Peyer's patch (tissue), 4 donors: ENCODE measurements around the gene MAPK1. TPM values are rescaled to one million over a fixed set of nuclear protein-coding genes. Genes with fewer than 3 reads are reported as not detected.

ENCODE experiments used
- DNase-seq, 3 donors: peaks; one replicate each; pipeline ENCODE4 v3.0.0-alpha.2; 2017 to 2019
- H3K27ac ChIP-seq, 4 donors: fragments of 200-600 bp; sonication (generic); one replicate each; pipeline ENCODE4 v1.5.1; 2016 to 2019
- H3K27me3 ChIP-seq, 2 donors: fragments of 200-600 bp; sonication (generic); one replicate each; pipeline ENCODE4 v1.5.1; 2019
- H3K36me3 ChIP-seq, 3 donors: fragments of 200-600 bp; sonication (generic); one replicate each; pipeline ENCODE4 v1.5.1; 2016 to 2019
- H3K4me1 ChIP-seq, 4 donors: fragments of 200-600 bp; sonication (generic); one replicate each; pipeline ENCODE4 v1.5.1; 2016 to 2019
- H3K4me3 ChIP-seq, 4 donors: fragments of 200-600 bp; sonication (generic); 1 replicate in 3 of 4; 2 replicates in 1 of 4; pipeline ENCODE4 v1.5.1; 2016 to 2019; ENCODE audit warnings: mild to moderate bottlenecking in 1 of 4
- H3K9me3 ChIP-seq, 4 donors: fragments of 200-600 bp; sonication (generic); one replicate each; pipeline ENCODE4 v1.5.1; 2016 to 2019; ENCODE audit warnings: mild to moderate bottlenecking in 1 of 4
- CTCF ChIP-seq, 6 experiments: fragments of 450-650 bp in 4 of 6; fragments of 200-600 bp in 2 of 6; sonication (generic) in 1 of 6; IDR thresholded peaks; one replicate each; pipeline ENCODE4 v1.5.1; 2017 to 2019; ENCODE audit warnings: antibody characterized with exemption in 6 of 6, mild to moderate bottlenecking in 3 of 6, moderate library complexity in 1 of 6
- POLR2A ChIP-seq, 2 donors: fragments of 450-650 bp; IDR thresholded peaks; one replicate each; pipeline ENCODE4 v1.5.1; 2017; ENCODE audit warnings: antibody characterized with exemption in 2 of 2, mild to moderate bottlenecking in 2 of 2, moderate library complexity in 2 of 2
- small RNA-seq, 2 donors: library from RNA; depleted of rRNA; stranded (forward); fragments of <200 nt; gene quantifications; one replicate each; pipeline ENCODE3, GENCODE V24; 2016
- total RNA-seq, 4 donors: library from RNA; depleted of rRNA; stranded (reverse); fragments of >200 nt; gene quantifications; one replicate each; pipeline ENCODE4 v1.1.0, GENCODE V29; 2016

MAPK1 gene
- total RNA-seq, 4 donors from 2014 or later, result 38.9 to 49.5 (median 43.2) TPM

GRCh38 chr22:21707677-21708076 is 159.8 kb downstream of the MAPK1 start:
- Histone ChIP-seq H3K36me3 (no peaks in the 10 kb centered on the region), H3K4me3 (no peak overlapping the region), H3K4me1 (peaks cover 0 to 7% (median 0%) of the 10 kb centered on the region in 4 donors), H3K27me3 (no peaks in the 10 kb centered on the region), H3K27ac (no peak overlapping the region), H3K9me3 (no peaks in the 10 kb centered on the region)
- no peak for DNase-seq
- TF ChIP-seq CTCF (IDR thresholded peaks at IDR 0.05) (no peak), POLR2A (IDR thresholded peaks at IDR 0.05) (no peak)

Small RNA genes within 50 kb of the gene (small RNA-seq; reads per million reads assigned to genes)
- gene RN7SL280P (0 reads per million in 2 donors), gene RNA5SP493 (0 reads per million in 2 donors)

Other genes starting within 250 kb of the MAPK1 start
- gene YDJC, start 237.6 kb downstream of the MAPK1 start, total RNA-seq, result 10 to 100 TPM; 36.3 to 54.2 (median 38.8) TPM
- gene CCDC116, start 234.9 kb downstream of the MAPK1 start, total RNA-seq, result 1 to 10 TPM in 1 of 4 donors, under 1 TPM in 1, not detected in 2; 0.80 to 2.6 TPM
- gene SDF2L1, start 225.3 kb downstream of the MAPK1 start, total RNA-seq, result 10 to 100 TPM; 14.9 to 49.2 (median 30.0) TPM
- 100 to 1,000 TPM in 1 of 4 donors, 10 to 100 TPM in 3; 55.0 to 131 (median 92.4) TPM for gene PPIL2, start 201.6 kb downstream of the MAPK1 start, total RNA-seq
- gene YPEL1, start 131.9 kb downstream of the MAPK1 start, total RNA-seq, result 1 to 10 TPM; 3.3 to 4.8 (median 3.4) TPM
- gene PPM1F, start 85.2 kb upstream of the MAPK1 start, total RNA-seq, result 10 to 100 TPM; 13.8 to 28.9 (median 21.0) TPM
- gene TOP3B, start 115.1 kb upstream of the MAPK1 start, total RNA-seq, result 10 to 100 TPM; 53.6 to 91.6 (median 80.2) TPM